Neural cell (in vitro differentiated cells): ENCODE measurements around the gene CD248.

Experiments
- CTCF ChIP-seq: fragments of 450-650 bp; IDR thresholded peaks from 2 replicates; pipeline ENCODE4 v1.5.1; 2014; ENCODE audit warnings: antibody characterized with exemption, mild to moderate bottlenecking, moderate library complexity; ENCODE audit not compliant: poor library complexity, severe bottlenecking
- EP300 ChIP-seq: fragments of 450-650 bp; conservative IDR thresholded peaks from 2 replicates; pipeline ENCODE4 v1.6.1; 2014; ENCODE audit warnings: antibody characterized with exemption, mild to moderate bottlenecking, moderate library complexity; ENCODE audit not compliant: poor library complexity, severe bottlenecking
- EZH2 ChIP-seq: fragments of 200-600, 300-800 bp; shearing (Covaris generic), sonication (generic); IDR thresholded peaks from 2 replicates; pipeline ENCODE4 v1.6.1; 2014; ENCODE audit warnings: antibody characterized with exemption, low read length, borderline replicate concordance, mild to moderate bottlenecking; ENCODE audit not compliant: insufficient read depth, poor library complexity, severe bottlenecking
- POLR2AphosphoS5 ChIP-seq: IDR thresholded peaks from 2 replicates; pipeline ENCODE4 v1.6.1; 2012
- REST ChIP-seq: IDR thresholded peaks from 2 replicates; pipeline ENCODE4 v1.6.1; 2012; ENCODE audit warnings: borderline replicate concordance
- SMC3 ChIP-seq: fragments of 450-650 bp; conservative IDR thresholded peaks from 2 replicates; pipeline ENCODE4 v1.6.1; 2014; ENCODE audit warnings: antibody characterized with exemption, mild to moderate bottlenecking, moderate library complexity; ENCODE audit not compliant: poor library complexity
- TAF1 ChIP-seq: IDR thresholded peaks from 2 replicates; pipeline ENCODE4 v1.6.1; 2012; ENCODE audit warnings: low read depth

- TF ChIP-seq CTCF (no peak), EZH2 (no peak), REST (no peak), POLR2AphosphoS5 (no peak), EP300 (no peak), TAF1 (no peak), SMC3 (no peak)
These were observed 17.7 kb downstream of the CD248 start for GRCh38 chr11:66299186-66299585.
